ENCODE results near the gene NMNAT3.
"Not testable (repeated sequence)": the region's sequence is repeated elsewhere in the genome, so short reads cannot be mapped to it uniquely, and the experiment has no call there.

Gene NMNAT3

DNA sequence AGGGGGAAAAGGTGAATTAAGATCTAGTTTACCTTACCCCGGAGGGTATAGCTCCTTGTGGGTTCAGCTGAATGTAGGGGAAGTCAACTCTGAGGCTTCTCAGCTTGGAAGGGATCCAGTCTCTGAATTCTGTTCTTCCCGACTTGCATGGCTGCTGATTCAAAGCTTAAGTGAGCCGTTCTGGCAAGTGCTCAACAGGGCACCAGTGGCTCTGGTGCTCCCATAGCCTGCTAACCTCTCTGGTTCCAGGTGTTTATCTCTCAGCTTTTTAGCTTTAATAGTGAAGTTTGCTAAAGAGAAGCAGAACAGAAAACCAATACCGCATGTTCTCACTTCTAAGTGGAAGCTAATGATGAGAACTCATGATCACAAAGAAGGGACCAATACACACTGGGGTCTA, 92.0 kb downstream of the NMNAT3 start:
- DNase-seq (ENCODE audit: low read depth in 2 of 2, low spot score in 1 of 2): no peak

DNA sequence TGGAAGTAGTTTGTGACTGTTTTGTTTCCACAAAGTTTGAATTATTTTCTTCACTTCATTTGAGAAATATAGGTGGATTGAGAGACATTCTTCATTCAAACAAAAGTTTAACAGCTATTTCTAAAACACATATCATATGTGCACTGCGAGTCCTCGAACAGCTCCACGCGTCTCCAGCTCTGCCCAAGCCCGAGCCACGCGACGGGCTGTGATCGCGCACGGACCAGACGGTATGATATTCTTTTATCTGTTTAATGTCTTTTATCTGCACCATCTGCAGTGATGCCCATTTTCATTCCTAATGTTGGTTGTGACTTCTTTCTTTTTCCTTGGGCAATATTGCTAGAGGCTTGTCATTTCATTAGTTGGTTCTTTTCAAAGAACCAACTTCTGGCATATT, 94.1 kb downstream of the NMNAT3 start:
- DNase-seq (ENCODE audit: low read depth in 2 of 2, low spot score in 1 of 2): not testable (repeated sequence)

DNA sequence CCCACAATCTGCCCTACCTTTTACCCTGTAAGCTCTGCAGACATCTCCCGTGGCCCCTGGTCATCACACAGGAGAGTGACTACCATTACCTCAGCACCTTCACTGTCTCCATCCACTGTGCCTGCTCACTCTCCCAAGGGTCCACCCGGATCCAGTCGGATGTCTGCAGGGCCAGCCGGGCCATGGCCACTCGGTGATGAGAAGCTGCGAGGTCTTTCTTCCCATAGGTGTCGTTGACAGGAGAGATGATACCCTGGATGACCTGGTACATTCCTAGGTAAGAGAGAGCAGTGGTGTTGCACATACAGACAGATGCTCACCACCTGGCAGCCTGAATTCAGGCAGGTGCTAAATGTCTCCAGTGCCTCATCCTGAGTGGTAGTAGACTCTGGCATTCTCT, 99.0 kb downstream of the NMNAT3 start:
- DNase-seq (ENCODE audit: low read depth in 2 of 2, low spot score in 1 of 2): no peak

DNA sequence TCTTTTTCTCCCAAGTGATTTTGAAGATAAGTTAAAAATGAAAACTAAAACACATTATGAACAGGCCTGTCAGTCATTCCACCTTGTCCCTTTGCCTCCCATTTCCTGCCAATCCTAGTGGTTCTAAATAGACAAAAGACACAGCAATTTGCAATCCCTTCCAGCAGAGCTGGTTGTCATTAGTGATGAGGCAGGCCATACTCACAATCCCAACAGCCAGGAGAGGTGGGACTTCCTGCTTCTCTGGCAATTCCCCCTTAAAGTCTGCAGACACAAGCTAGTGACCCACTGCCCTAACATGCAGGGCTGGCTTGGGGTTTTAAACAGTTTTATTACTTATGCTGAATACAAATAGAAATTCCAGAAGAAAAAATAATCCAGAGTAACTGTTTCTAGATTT, 99.9 kb downstream of the NMNAT3 start:
- DNase-seq (ENCODE audit: low read depth in 2 of 2, low spot score in 1 of 2): no peak

DNA sequence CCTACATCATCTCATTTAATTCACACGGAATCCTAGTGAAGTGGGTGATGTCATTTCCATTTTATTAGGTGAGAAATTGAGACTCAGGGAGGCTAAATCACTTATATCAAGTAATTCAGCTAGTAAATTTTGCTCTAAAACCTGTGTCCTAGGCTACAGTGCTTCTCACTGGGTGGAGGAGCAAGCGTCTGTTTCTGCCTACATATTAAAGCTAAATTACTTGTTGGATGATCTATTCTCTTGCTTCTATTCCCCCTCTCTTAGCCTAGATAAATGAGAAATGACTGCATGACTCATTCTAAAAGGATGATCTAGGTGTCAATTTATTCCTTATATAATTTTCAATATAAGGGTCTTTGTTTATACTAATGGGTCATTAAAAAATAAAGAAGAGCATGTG, 100.4 kb downstream of the NMNAT3 start:
- no peak for DNase-seq (ENCODE audit: low read depth in 2 of 2, low spot score in 1 of 2)

DNA sequence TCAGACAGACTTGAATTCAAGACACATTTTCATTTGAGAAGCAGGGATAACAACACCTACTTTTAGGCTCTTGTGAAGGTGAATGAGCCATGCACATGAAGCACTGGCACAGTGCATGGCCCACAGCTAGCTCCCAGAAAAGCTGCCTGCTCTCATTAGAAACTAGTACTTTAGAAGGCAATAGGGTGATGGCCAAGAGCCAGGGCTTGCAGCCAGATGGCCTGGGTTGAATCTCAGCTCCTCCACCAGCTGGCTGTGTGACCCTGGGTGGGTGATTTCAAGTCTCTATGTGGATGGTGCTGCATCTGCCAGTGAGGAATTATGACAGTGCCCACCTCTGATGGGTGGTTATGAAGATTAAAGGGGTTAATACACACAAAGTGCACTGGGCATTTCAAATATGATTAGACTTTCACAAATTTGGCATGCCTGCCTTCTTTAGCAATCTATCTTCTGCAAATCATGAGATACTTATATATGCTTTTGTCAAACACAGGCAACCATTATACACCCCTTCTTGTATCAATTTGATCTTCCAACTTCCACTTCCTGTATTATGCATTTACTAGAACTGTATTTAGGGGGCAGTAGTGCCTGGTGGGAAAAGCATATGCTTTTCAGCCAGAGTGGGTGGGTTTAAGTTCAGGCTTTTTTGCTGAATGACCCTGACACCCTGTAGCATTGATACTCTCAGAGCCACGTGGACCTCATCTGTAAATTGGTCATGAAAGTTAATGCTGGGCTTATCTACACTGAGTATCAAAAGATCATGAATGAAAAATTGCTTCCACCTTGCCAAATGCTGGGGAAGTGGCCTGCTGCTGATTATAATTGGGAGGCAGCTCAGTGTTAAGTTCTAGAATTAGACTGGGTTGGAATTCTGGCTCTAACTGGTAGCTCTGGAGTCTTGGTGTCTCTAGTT, 103.5 kb downstream of the NMNAT3 start:
- no peak for DNase-seq (ENCODE audit: low read depth in 2 of 2, low spot score in 1 of 2)

DNA sequence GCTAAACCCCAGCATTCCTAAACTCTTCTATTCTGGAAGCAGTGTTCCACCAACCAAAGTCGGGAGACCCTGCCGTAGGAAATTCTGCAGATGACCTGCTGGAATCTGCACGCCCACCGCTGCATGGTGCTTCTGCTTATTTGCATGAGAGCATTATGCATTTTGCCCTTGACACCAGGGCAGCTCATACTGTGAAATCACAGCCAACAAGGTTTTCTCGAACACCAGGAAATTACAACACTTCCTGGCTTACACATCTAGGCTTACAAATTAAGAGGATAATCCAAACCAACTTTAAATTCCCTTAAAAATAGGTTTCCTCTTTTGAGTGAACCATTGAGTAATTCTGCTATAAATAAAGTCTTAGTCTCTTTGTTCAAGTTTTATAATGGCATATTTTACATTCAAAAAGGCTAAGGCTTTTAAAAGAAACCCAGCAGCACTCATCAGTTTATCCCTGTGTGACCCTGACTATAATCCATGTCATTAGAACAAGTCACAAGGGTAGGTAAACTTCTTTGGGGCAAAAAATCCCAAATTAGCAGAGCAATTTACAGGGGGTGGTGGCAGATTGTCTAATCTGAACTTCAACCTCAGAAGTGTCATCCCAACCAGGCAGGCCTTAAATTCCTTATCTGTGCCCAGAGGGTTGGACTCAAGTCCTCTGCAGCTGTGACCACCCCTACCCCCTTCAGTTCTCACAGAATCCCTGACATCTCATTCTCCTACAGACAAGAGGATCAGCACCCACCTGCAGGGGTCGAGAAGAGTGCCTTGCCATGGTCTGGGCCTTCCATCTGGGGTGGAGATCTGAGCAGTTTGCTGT, 104.7 kb downstream of the NMNAT3 start:
- no peak for DNase-seq (ENCODE audit: low read depth in 2 of 2, low spot score in 1 of 2)

DNA sequence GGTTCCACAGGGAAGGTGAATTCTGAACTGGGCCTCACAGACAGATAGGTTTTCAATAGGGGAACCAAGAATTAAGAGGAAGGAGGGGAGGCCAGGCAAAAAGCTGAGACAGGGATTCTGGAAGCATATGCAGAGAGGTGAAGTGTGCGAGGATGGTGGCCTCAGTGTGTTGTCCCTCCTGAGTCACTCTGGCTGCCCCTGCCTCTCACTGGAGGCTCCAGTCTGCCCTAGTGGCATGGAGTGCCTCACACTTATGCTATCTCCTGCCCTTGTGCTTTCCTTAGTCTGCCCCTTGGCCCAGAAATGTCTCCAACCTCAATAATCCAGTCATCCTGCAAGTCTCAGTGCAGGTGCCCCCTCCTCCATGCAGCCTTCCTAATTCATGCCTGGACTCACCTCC, 106.1 kb downstream of the NMNAT3 start:
- DNase-seq (ENCODE audit: low read depth in 2 of 2, low spot score in 1 of 2): no peak

DNA sequence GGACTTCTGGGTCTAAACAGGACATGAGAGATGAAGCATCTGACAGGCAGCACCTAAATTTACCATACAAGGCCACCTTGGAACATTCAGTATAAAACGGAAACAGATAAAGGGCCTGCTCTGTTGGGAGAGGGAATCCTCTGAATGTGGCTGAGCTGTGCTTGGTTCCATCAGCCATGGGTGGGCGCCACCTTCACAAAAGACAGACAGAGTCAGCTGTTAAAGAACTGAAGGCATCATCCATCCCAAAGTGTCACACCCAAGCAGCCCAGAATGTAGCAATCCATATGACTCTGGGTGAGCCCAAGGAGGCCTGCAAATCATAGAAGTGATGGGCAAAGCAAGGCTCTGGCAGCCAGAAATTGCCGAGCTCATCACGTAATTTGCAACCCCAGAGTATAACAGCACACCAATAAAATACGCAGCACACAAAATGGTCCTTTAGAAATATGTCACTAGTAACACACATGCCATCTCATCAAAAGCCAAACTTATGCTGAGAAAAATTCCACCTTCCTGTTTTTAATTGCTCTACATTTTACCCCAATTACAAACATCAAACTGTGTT, 113.4 kb downstream of the NMNAT3 start:
- no peak for DNase-seq (ENCODE audit: low read depth in 2 of 2, low spot score in 1 of 2)

DNA sequence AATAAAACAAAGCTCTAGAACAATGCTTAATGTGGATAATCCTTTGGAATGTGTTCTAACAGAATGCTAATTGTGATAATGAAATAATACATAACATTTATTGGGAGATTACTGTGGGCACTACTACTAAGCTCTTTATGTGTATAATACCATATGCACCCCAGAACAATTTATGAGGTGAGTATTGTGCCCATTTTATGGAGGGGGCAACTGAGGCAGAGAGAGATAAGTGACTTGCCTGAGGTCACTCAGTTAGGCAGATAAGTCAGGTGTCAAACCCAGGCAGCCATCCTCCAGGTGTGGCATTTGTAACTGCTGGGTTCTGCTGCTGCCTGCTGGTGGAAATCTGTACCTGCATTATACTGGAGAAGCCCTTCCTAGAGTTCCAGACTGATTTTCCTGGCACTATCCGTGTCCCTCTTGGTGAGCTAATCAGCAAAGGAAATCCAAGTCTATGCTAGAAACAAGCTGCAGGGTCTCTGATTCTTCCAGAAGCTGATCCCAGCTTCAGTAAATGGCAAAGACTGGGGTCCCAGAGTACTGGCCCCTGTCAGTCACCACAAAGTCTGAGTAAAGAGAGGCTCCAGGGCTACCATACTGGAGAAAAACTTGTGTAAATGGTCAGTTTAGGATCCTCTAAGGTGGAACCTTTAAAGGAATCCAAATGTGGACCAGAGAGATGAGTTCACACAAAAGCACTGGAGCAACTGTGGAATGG, 115.7 kb downstream of the NMNAT3 start:
- no peak for DNase-seq (ENCODE audit: low read depth in 2 of 2, low spot score in 1 of 2)

DNA sequence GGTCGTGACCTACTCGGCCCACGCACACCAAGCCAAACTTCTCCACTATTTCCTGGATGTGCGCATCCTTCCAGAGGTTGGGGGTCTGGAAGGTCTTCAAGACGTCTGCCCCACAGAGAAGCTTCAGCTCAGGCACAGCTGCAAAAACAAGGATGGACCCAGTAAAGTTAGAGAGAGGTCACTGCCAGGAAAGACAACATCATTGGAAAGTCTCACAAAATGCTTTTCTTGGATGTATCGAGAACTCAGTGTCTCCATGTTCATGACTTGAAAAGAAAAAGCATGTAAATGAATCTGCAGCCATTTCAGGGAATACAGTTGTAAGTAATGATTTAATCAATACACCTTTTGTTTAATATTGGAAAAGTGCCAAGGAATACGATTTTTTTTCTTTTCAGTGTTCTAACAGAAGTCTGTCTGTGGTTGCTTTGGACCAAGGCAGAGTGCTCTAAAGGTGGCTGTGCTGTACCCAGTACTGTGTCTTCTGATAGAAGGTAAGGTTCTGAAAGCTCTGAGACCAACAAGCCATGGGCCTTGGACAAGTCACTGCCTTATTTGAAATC, 116.4 kb downstream of the NMNAT3 start:
- no peak for DNase-seq (ENCODE audit: low read depth in 2 of 2, low spot score in 1 of 2)

DNA sequence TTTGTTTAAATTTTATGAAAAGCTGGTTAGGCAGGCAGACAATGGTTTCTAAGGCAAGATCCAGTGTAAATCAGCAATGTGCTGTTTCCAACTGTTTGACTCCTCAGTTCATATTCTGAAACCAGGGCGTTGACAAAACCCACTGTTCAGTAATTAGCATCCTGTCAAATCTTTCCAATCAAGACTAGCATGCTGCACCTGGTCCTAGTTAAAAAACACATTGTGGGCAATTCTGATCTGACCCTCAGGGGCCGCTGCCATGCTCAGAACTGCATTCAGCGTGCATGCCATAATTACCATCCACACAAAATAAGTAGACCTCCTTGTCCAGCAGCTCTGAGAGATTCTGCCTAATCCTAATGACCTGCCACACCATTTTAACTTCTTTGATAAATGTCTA, 117.4 kb downstream of the NMNAT3 start:
- no peak for DNase-seq (ENCODE audit: low read depth in 2 of 2, low spot score in 1 of 2)

DNA sequence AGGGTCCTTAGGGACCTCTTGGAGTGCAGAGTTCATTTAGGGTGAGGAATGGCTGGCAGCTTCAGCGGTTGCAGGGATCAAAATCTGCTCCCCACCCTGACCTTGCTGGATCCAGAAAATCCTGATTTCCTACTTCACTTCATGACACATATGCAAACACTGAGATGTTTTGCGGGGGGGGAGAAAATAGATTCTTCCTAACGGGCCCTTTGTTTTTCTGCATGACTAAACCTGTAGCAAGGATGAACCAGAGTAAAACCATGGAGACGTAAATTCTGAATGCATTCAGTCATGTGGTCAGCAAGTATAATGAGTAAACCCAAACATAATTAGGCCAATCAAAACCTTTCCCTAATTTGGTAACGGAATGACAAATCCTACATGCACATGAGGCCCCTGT, 118.2 kb downstream of the NMNAT3 start:
- no peak for DNase-seq (ENCODE audit: low read depth in 2 of 2, low spot score in 1 of 2)

DNA sequence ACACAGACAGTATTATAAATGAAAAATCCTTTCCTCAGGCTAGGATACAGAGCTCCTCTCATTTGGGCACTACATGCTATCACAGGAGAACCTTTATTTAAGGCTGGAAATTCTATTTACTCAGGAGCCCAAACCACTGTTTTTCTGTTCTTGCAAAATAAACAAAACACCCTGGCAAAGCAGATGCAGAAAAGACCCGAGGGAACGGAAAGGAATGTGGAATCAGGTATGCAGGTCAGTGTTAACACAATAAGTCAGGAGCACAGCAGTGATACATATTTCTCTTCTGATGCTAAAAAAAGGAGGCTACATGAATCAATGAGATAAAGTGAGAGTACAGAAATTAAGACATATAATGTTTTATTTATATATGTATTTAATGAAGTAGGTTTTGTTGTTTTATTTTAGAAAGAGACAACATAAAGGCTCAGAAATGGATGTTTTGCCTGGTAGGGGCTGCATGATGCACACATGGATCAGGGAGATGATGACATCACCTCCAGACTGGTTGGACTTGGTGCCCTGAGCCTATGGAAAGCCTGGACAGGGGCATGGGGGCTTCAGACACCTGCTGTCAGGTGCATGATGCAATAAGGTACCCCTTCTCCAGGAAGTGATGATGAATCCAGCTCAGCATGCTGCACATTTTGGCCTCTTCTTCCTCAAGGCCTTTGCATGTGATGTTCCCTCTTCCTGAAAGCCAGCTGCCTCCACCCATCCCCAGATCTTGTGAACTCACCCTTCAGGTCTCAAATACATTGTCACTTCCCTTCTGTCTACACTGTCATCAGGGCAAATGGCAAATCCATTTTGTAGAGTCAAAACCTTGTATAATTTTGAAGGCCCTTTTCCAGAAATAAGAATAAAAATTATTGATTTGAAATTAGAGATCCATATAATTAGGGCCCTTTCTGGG, 119.2 kb downstream of the NMNAT3 start:
- DNase-seq (ENCODE audit: low read depth in 2 of 2, low spot score in 1 of 2): no peak

DNA sequence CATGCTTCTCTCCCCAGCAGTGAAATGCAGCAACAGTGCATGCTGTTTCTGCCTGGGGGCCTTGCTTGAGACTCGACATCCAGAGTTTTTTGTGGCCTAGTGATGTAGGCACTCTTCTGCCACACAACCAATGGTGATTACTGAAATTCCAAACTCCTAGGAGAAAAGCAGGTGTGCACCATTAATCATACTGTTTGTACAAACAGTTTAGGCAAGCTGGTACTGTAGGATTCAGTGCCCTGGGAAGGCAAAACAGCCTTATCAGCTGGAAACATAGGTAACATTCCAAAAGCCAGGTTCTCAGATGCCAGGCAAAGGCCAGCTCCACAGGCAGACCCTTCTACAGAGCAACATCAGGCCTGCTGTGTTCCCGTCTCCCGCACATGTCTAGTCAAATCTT, 120.7 kb downstream of the NMNAT3 start:
- DNase-seq (ENCODE audit: low read depth in 2 of 2, low spot score in 1 of 2): no peak

DNA sequence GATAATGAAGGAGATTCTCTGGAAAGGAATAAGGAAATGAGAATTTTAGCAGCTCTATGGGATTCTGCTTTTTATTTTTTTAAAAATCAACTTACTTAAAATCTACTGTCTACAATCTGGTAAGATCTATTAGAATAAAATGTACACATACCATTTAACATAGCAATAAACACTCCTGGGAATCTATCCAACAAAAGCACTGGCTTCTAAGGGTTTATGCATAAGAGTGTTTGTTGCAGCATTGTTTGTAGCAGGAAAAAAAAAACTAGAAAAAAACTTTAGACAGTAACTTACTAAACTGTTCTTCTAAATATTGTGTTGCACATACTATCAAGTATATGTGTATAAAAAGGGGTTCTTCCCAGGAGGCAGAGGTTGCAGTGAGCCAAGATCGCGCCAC, 122.5 kb downstream of the NMNAT3 start:
- DNase-seq (ENCODE audit: low read depth in 2 of 2, low spot score in 1 of 2): no peak

DNA sequence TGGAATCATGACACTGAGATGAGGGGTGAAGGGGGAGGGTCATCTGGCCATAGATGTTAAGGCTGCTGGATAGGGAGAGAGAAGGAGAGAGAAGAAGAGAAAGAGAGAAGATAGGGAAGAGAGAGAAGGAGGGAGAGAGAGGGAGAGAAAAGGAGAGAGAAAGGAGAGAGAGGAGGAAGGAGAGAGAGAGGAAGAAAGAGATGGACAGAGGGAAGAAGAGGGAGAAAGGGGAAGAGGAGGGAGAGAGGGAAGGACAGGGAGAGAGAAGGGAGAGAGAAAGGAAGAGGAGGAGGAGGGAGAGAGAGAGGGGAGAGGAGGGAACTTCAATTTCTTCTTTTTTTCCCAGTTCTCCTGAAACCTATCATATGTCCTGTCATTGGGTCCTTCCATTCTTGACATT, 123.1 kb downstream of the NMNAT3 start:
- no peak for DNase-seq (ENCODE audit: low read depth in 2 of 2, low spot score in 1 of 2)

DNA sequence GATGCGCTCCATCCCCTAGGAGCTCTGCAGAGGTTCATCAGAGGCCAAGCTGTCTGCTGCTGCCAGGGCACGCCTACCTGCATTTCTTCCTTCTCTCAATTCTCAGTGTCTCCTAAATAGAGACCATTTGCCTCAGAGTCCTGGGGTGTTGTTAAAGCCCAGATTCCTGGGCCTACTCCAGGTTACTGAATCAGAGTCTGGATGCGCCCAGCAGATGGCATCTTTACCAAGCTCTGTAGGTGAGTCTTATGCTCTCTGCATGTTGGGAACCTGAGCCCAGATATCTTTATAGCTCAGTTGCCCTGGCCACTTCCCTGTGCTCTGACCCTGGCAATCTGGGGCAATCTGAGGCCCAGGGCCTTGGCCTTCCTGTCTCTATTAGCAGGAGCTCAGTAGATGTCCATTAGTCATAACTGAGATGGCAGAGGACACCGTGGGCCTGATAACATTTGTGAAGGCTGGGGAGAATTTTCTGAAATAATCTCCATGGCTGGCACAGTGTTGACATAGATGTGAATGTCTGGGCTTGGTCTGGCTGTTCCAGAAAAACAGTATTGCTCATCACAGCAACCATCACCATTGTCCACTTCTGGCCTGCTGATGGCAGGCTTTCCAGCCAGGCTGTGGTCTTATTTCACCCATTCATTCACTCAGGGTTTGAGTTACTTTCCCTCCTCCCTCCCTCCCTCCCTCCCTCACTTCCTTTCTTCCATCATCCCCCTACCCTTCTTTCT, 125.0 kb downstream of the NMNAT3 start:
- no peak for DNase-seq (ENCODE audit: low read depth in 2 of 2, low spot score in 1 of 2)

DNA sequence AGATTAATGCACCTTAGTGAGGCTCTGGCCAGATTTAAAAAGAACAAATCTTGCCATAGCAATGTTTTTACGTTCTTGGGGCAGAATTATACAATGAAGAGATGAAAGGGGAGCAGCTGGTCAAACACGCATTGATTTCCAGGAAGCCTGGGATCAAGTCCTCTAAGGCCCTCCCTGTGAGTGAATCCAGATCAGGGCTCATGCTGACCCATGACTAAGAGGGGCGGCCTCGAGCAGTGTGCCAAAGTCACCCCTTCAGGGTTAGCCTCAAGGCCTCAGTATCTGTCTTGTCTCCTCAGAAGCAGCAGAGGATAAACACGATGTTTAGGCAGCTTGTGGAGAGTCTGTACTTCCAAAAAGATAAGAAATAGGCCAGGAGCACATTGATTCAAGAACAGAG, 129.0 kb downstream of the NMNAT3 start:
- no peak for DNase-seq (ENCODE audit: low read depth in 2 of 2, low spot score in 1 of 2)

Measured in stimulated activated CD8-positive, alpha-beta memory T cell treated with anti-CD3 and anti-CD28 coated beads, Interleukin-4, amount 100 ng/mL, for 4 hours (primary cell).